H1 (cell line): Measurements from ENCODE around the gene PDLIM3.

Experiments
- CTCF ChIP-seq, 3 experiments: IDR thresholded peaks; 1 replicate in 2 of 3; 2 replicates in 1 of 3; pipeline versions ENCODE4 v1.5.1 to v1.6.1; 2011; ENCODE audit warnings: low read length in 3 of 3, mild to moderate bottlenecking in 3 of 3, inconsistent platforms in 2 of 3, low read depth in 1 of 3, moderate library complexity in 1 of 3; ENCODE audit not compliant: insufficient read depth in 1 of 3; ENCODE audit errors: control extremely low read depth in 1 of 3
- EP300 ChIP-seq, 2 experiments: IDR thresholded peaks; 1 replicate in 1 of 2; 2 replicates in 1 of 2; pipeline ENCODE4 v1.6.1; 2011 to 2012; ENCODE audit warnings: low read depth in 2 of 2, low read length in 2 of 2, mild to moderate bottlenecking in 2 of 2, borderline replicate concordance in 1 of 2, inconsistent platforms in 1 of 2, moderate library complexity in 1 of 2
- EZH2 ChIP-seq: fragments of 200-600 bp; sonication (generic); IDR thresholded peaks from 2 replicates; pipeline ENCODE4 v1.7.1; 2012; ENCODE audit warnings: low read depth, mild to moderate bottlenecking, moderate library complexity, low read length, inconsistent platforms; ENCODE audit not compliant: severe bottlenecking
- RBBP5 ChIP-seq: IDR thresholded peaks from 2 replicates; pipeline ENCODE4 v1.7.1; 2012; ENCODE audit warnings: low read depth, mild to moderate bottlenecking, inconsistent platforms, low read length, moderate library complexity, borderline replicate concordance
- SIN3A ChIP-seq, 2 experiments: IDR thresholded peaks in 1 of 2; conservative IDR thresholded peaks in 1 of 2; 2 replicates each; pipeline ENCODE4 v1.6.1; 2011 to 2012; ENCODE audit warnings: low read length in 2 of 2, improper control_type of control experiment in 1 of 2, low read depth in 1 of 2, mild to moderate bottlenecking in 1 of 2
- SUZ12 ChIP-seq: fragments of 200-600 bp; sonication (generic); IDR thresholded peaks from 2 replicates; pipeline ENCODE4 v1.6.1; 2012; ENCODE audit warnings: mild to moderate bottlenecking, inconsistent platforms, low read length, moderate library complexity, mixed read lengths
- TBP ChIP-seq: IDR thresholded peaks from 2 replicates; pipeline ENCODE4 v1.6.1; 2011; ENCODE audit warnings: low read depth, low read length, improper control_type of control experiment

- no peak for TF ChIP-seq EP300 (IDR thresholded peaks at IDR 0.05; ENCODE audit: borderline replicate concordance in 1 of 2, low read depth in 2 of 2, low read length in 2 of 2)
- no peak for TF ChIP-seq SIN3A (conservative IDR thresholded peaks at IDR 0.05 in 1 of 2, IDR thresholded peaks at IDR 0.05 in 1 of 2; ENCODE audit: low read depth in 1 of 2, low read length in 2 of 2)
- TF ChIP-seq CTCF (IDR thresholded peaks at IDR 0.05; ENCODE audit: control extremely low read depth in 1 of 3, insufficient read depth in 1 of 3, low read depth in 1 of 3, low read length in 3 of 3) = no peak
- TF ChIP-seq RBBP5 = no peak
- TF ChIP-seq TBP = no peak
- no peak for TF ChIP-seq EZH2
- TF ChIP-seq SUZ12 = no peak
Measured at GRCh38 chr4:185479507-185479971, 55.8 kb downstream of the PDLIM3 start.
